Stomach (tissue), 4 donors: ENCODE results near the gene TXLNA.

Experiments
- POLR2A ChIP-seq, 4 donors: fragments of 450-650 bp; IDR thresholded peaks; one replicate each; pipeline ENCODE4 v1.6.1; 2016; ENCODE audit warnings: antibody characterized with exemption in 4 of 4, control low read depth in 2 of 4, mild to moderate bottlenecking in 1 of 4, moderate library complexity in 1 of 4
- POLR2AphosphoS5 ChIP-seq, 3 donors: sonication (generic); formaldehyde crosslinking; IDR thresholded peaks; one replicate each; pipeline ENCODE4 v1.6.1; 2016; ENCODE audit warnings: antibody characterized with exemption in 3 of 3
- TF ChIP-seq, protein P1 (sequence below), 7 experiments: fragments of 450-650 bp in 4 of 7; fragments of 200-600 bp in 3 of 7; sonication (generic) in 3 of 7; IDR thresholded peaks; one replicate each; pipeline ENCODE4 v1.5.1; 2016 to 2019; ENCODE audit warnings: antibody characterized with exemption in 7 of 7, control low read depth in 2 of 7, mild to moderate bottlenecking in 1 of 7

DNA sequence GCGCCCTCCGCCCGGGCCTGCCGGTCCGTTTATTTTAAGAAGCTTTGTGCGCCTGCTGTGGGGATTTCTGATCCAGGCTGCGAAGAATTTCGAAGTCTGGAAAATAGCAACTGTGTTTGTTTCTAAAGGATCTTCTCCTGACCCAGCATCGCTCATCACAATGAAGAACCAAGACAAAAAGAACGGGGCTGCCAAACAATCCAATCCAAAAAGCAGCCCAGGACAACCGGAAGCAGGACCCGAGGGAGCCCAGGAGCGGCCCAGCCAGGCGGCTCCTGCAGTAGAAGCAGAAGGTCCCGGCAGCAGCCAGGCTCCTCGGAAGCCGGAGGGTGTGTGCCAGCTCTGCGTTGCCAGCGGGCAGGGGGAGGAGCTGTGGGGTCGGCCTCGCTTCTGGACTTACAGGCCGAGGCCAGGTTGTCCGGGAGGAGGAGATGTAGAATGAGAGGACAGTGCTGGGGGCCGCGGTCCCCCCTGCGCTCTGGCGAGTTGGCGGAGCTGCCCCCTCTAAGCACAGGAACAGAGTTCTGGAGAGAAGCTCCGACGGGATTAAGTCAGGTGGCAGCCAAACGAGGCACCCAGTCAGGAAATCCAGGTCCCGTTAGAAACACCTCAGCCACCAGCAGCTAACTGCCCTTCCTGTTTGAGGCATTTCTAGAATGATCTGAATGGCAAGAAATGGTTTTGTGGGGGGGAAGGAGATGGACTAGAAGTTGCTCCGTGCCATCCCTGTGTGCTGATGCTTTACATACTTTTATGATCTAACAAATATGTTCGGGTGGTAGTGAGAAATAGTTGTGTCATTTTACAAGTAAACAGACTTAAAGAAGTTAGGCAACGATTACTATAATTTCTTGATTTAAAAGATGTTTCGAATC, 948 bp downstream of the TXLNA start:
- TF ChIP-seq, protein P1, sequence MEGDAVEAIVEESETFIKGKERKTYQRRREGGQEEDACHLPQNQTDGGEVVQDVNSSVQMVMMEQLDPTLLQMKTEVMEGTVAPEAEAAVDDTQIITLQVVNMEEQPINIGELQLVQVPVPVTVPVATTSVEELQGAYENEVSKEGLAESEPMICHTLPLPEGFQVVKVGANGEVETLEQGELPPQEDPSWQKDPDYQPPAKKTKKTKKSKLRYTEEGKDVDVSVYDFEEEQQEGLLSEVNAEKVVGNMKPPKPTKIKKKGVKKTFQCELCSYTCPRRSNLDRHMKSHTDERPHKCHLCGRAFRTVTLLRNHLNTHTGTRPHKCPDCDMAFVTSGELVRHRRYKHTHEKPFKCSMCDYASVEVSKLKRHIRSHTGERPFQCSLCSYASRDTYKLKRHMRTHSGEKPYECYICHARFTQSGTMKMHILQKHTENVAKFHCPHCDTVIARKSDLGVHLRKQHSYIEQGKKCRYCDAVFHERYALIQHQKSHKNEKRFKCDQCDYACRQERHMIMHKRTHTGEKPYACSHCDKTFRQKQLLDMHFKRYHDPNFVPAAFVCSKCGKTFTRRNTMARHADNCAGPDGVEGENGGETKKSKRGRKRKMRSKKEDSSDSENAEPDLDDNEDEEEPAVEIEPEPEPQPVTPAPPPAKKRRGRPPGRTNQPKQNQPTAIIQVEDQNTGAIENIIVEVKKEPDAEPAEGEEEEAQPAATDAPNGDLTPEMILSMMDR (IDR thresholded peaks at IDR 0.05), result no peak
- TF ChIP-seq POLR2AphosphoS5 (IDR thresholded peaks at IDR 0.05) (no peak), POLR2A (IDR thresholded peaks at IDR 0.05) (no peak)
